Endothelial cell of umbilical vein (primary cell): ENCODE results near the gene COL4A2. TPM values are rescaled to one million over a fixed set of nuclear protein-coding genes. Genes with fewer than 3 reads are reported as not detected.

Source experiments
- BruUV-seq: library from RNA; stranded (reverse); fragments of 400-500 nt; replicated peaks from 2 replicates; lab custom pipeline; 2021; lab: Mats Ljungman, UMichigan
- CTCF ChIA-PET: fragments of 300-600, 350-600 bp; sonication (Branson Sonifier 250); formaldehyde crosslinking; loops from one replicate; lab custom pipeline; 2021; ENCODE audit warnings: antibody characterized with exemption, inconsistent platforms; lab: Charles Lee
- POLR2A ChIA-PET: fragments of 300-600, 350-600 bp; sonication (Branson Sonifier 250); formaldehyde crosslinking; loops from one replicate; lab custom pipeline; 2021; ENCODE audit warnings: antibody characterized with exemption, inconsistent platforms; lab: Charles Lee
- DNase-seq: peaks from one replicate; pipeline ENCODE4 v3.0.0-alpha.2; 2011; ENCODE audit warnings: low read depth, low spot score
- FAIRE-seq: peaks from 2 replicates; lab custom pipeline; 2011; peaks lifted over from hg19 to GRCh38; lab: Jason Lieb, UNC
- H2AFZ ChIP-seq: 2 replicates; pipeline ENCODE4 v1.6.0; 2012; ENCODE audit warnings: low read depth, low read length, control low read depth, inconsistent platforms
- H3K27ac ChIP-seq: 2 replicates; pipeline ENCODE4 v1.5.1; 2011; ENCODE audit warnings: low read depth, mild to moderate bottlenecking, control low read depth, low read length, moderate library complexity; ENCODE audit not compliant: insufficient read depth
- H3K27me3 ChIP-seq, 2 experiments: 2 replicates each; pipeline versions ENCODE4 v1.6.0 to v1.6.1; 2011; ENCODE audit warnings: low read length in 2 of 2, mixed read lengths in 1 of 2; ENCODE audit not compliant: control insufficient read depth in 2 of 2, insufficient read depth in 2 of 2
- H3K36me3 ChIP-seq, 2 experiments: 2 replicates in 1 of 2; 3 replicates in 1 of 2; pipeline ENCODE4 v1.5.1; 2011; ENCODE audit warnings: low read length in 2 of 2, mild to moderate bottlenecking in 1 of 2, moderate library complexity in 1 of 2; ENCODE audit not compliant: control insufficient read depth in 2 of 2, insufficient read depth in 2 of 2; ENCODE audit errors: extremely low read depth in 1 of 2
- H3K4me1 ChIP-seq: 3 replicates; pipeline ENCODE4 v1.5.1; 2011; ENCODE audit warnings: mild to moderate bottlenecking, low read length; ENCODE audit not compliant: control insufficient read depth, insufficient read depth; ENCODE audit errors: extremely low read depth
- H3K4me2 ChIP-seq: 2 replicates; pipeline ENCODE4 v1.6.1; 2011; ENCODE audit warnings: low read length, control low read depth, mixed read lengths; ENCODE audit not compliant: insufficient read depth
- H3K4me3 ChIP-seq, 3 experiments: fragments of 200-600 bp in 1 of 3; sonication (generic), shearing (Covaris generic) in 1 of 3; replicated peaks in 1 of 3; 2 replicates each; pipeline ENCODE4 v1.5.1; 2011 to 2016; ENCODE audit warnings: control low read depth in 3 of 3, low read length in 3 of 3, mild to moderate bottlenecking in 2 of 3, inconsistent platforms in 1 of 3, low read depth in 1 of 3, moderate library complexity in 1 of 3; ENCODE audit not compliant: insufficient read depth in 1 of 3
- H3K79me2 ChIP-seq: 2 replicates; pipeline ENCODE4 v1.6.0; 2012; ENCODE audit warnings: low read length, inconsistent platforms; ENCODE audit not compliant: control insufficient read depth, insufficient read depth
- H3K9ac ChIP-seq: replicated peaks from 2 replicates; pipeline ENCODE3; 2011; ENCODE audit warnings: low read length, control low read depth; ENCODE audit not compliant: insufficient read depth; ENCODE audit errors: extremely low read depth
- H3K9me1 ChIP-seq: replicated peaks from 3 replicates; pipeline ENCODE4 v1.6.0; 2011; ENCODE audit warnings: mild to moderate bottlenecking, low read length; ENCODE audit not compliant: control insufficient read depth, insufficient read depth; ENCODE audit errors: extremely low read depth
- H3K9me3 ChIP-seq: replicated peaks from 2 replicates; pipeline ENCODE4 v1.5.1; 2012; ENCODE audit warnings: low read length, inconsistent platforms; ENCODE audit not compliant: control insufficient read depth, insufficient read depth
- H4K20me1 ChIP-seq: replicated peaks from 2 replicates; pipeline ENCODE3; 2011; ENCODE audit warnings: mild to moderate bottlenecking, low read length; ENCODE audit not compliant: control insufficient read depth, insufficient read depth; ENCODE audit errors: extremely low read depth
- CTCF ChIP-seq, 2 donors: IDR thresholded peaks; 1 replicate in 1 of 2; 2 replicates in 1 of 2; pipeline ENCODE4 v1.5.1; 2011; ENCODE audit warnings: low read length in 2 of 2, mild to moderate bottlenecking in 2 of 2, moderate library complexity in 2 of 2, control low read depth in 1 of 2, inconsistent platforms in 1 of 2, low read depth in 1 of 2; ENCODE audit not compliant: insufficient read depth in 1 of 2; ENCODE audit errors: extremely low read depth in 1 of 2
- EZH2 ChIP-seq: IDR thresholded peaks from 2 replicates; pipeline ENCODE4 v1.6.1; 2012; ENCODE audit warnings: borderline replicate concordance, low read depth, mild to moderate bottlenecking, moderate library complexity, low read length, inconsistent platforms; ENCODE audit not compliant: severe bottlenecking
- FOS ChIP-seq: IDR thresholded peaks from 2 replicates; pipeline ENCODE4 v1.6.1; 2011; ENCODE audit warnings: mild to moderate bottlenecking, low read length, moderate library complexity, borderline replicate concordance; ENCODE audit not compliant: insufficient read depth
- GATA2 ChIP-seq: IDR thresholded peaks from 2 replicates; pipeline ENCODE4 v1.7.0; 2011; ENCODE audit warnings: low read depth, mild to moderate bottlenecking, moderate library complexity, mixed read lengths, low read length; ENCODE audit not compliant: insufficient read length, insufficient read depth
- JUN ChIP-seq: IDR thresholded peaks from 2 replicates; pipeline ENCODE4 v1.6.1; 2011; ENCODE audit warnings: borderline replicate concordance, low read depth; ENCODE audit not compliant: insufficient read length, insufficient read depth
- MAX ChIP-seq: IDR thresholded peaks from 2 replicates; pipeline ENCODE4 v1.6.1; 2011; ENCODE audit not compliant: insufficient read depth, insufficient read length
- MYC ChIP-seq: IDR thresholded peaks from one replicate; pipeline ENCODE4 v1.6.1; 2011; ENCODE audit warnings: mild to moderate bottlenecking, low read depth, low read length
- POLR2A ChIP-seq: IDR thresholded peaks from 2 replicates; pipeline ENCODE4 v1.6.1; 2012; ENCODE audit warnings: low read depth, mild to moderate bottlenecking, control low read depth, low read length
- POLR2AphosphoS5 ChIP-seq: IDR thresholded peaks from 2 replicates; pipeline ENCODE4 v1.6.1; 2012; ENCODE audit warnings: low read depth, mild to moderate bottlenecking, control low read depth, low read length, moderate library complexity; ENCODE audit not compliant: insufficient read depth
- dilution Hi-C: fragments of 300-500 bp; cut with MboI; formaldehyde crosslinking; loops from one replicate; pipeline ENCODE4 v1.15.0; 2019; ENCODE audit warnings: low sequenced_read_pairs; ENCODE audit not compliant: extremely low pct_ligation_motif_present
- intact Hi-C: fragments of 100-400 bp; cut with micrococcal nuclease; formaldehyde crosslinking; loops from one replicate; pipeline ENCODE4 v1.10.0; 2022
- polyA plus RNA-seq, 4 experiments: library from polyadenylated mRNA; depleted of rRNA in 3 of 4; stranded (reverse) in 3 of 4; unstranded in 1 of 4; fragments of >200 nt; gene quantifications; 2 replicates each; pipeline versions ENCODE4 v1.2.1 to v1.2.3, GENCODE V29; 2011 to 2012; ENCODE audit warnings: missing spikeins in 1 of 4
- total RNA-seq: library from RNA; stranded (reverse); gene quantifications from 2 replicates; pipeline ENCODE4 v1.2.3, GENCODE V29; 2021

Gene COL4A2
- total and polyA plus RNA-seq, 2 donors (not counting 3 experiments of a cell fraction or from before 2014, with no cell fraction given) = 792 to 940 TPM

GRCh38 chr13:110328573-110328972, 21.5 kb downstream of the COL4A2 start:
- Histone ChIP-seq H3K27me3 (no peaks in the 10 kb centered on the region), H3K4me1 (peaks cover 11% of the 10 kb centered on the region), H3K27ac (no peak overlapping the region), H3K9me3 (no peaks in the 10 kb centered on the region), H4K20me1 (no peaks in the 10 kb centered on the region), H2AFZ (no peak overlapping the region), H3K9me1 (no peaks in the 10 kb centered on the region), H3K36me3 (peaks cover 4 to 7% of the 10 kb centered on the region in 2 experiments), H3K4me3 (no peak overlapping the region), H3K9ac (no peak overlapping the region), H3K79me2 (peaks cover 56% of the 10 kb centered on the region), H3K4me2 (no peak overlapping the region)
- intact Hi-C loops = no loop called here
- dilution Hi-C loops = no loop called here
- no peak for DNase-seq
- ChIA-PET POLR2A (no interaction called here), CTCF (interaction anchor here (1.1 kb wide), 1 partner anchor 81 kb away, joined by 4 read pairs; no protein-coding TSS in a partner anchor)
- no TSS peak for BruUV-seq
- TF ChIP-seq POLR2AphosphoS5 (no peak), JUN (no peak), GATA2 (no peak), EZH2 (no peak), MYC (no peak), FOS (no peak), MAX (no peak), POLR2A (no peak), CTCF (IDR thresholded peaks at IDR 0.05; ENCODE audit: extremely low read depth in 1 of 2, insufficient read depth in 1 of 2, low read depth in 1 of 2, low read length in 2 of 2) (no peak)
- FAIRE-seq = no peak
